Cardiac muscle cell (in vitro differentiated cells and primary cell): ENCODE measurements around the gene SLC5A7. TPM values are rescaled to one million over a fixed set of nuclear protein-coding genes. Genes with fewer than 3 reads are reported as not detected.

Source experiments
- DNase-seq, 2 donors: peaks; one replicate each; pipeline versions ENCODE4 v3.0.0 to v3.0.0-alpha.2; 2010 to 2017; ENCODE audit warnings: low read depth in 1 of 2, low spot score in 1 of 2
- H3K27ac ChIP-seq: fragments of 200-600 bp; sonication (generic); 2 replicates; pipeline ENCODE4 v1.5.1; 2016
- H3K27me3 ChIP-seq: fragments of 200-600 bp; sonication (generic); 2 replicates; pipeline ENCODE4 v1.6.0; 2016; ENCODE audit warnings: control low read depth
- H3K36me3 ChIP-seq: fragments of 200-600 bp; sonication (generic); 2 replicates; pipeline ENCODE4 v1.5.1; 2016; ENCODE audit warnings: control low read depth
- H3K4me1 ChIP-seq: fragments of 200-600 bp; sonication (generic); 2 replicates; pipeline ENCODE4 v1.8.1; 2017; ENCODE audit warnings: low read depth, mild to moderate bottlenecking, mixed run types
- H3K4me3 ChIP-seq: fragments of 200-600 bp; sonication (generic); 2 replicates; pipeline ENCODE4 v1.5.1; 2016; ENCODE audit warnings: mild to moderate bottlenecking
- H3K9me3 ChIP-seq: fragments of 200-600 bp; sonication (generic); 2 replicates; pipeline ENCODE4 v1.5.1; 2017; ENCODE audit warnings: low read depth, mild to moderate bottlenecking, control low read depth
- polyA plus RNA-seq: library from polyadenylated mRNA; unstranded; fragments of >200 nt; fragmentation: Nextera tagmentation; extraction: Ambion mirVana; gene quantifications from 2 replicates; pipeline ENCODE4 v1.2.1, GENCODE V29; 2016
- total RNA-seq: library from RNA; depleted of rRNA; stranded (reverse); fragments of >200 nt; gene quantifications from 2 replicates; pipeline ENCODE4 v1.2.3, GENCODE V29; 2016
- TF ChIP-seq, protein P1 (sequence below): IDR thresholded peaks from 2 replicates; pipeline ENCODE4 v1.5.1; 2012; ENCODE audit warnings: low read depth, mild to moderate bottlenecking, low read length

The SLC5A7 gene
- total and polyA plus RNA-seq, 2 experiments from 2014 or later: 0.06 TPM; not detected in 1

DNA sequence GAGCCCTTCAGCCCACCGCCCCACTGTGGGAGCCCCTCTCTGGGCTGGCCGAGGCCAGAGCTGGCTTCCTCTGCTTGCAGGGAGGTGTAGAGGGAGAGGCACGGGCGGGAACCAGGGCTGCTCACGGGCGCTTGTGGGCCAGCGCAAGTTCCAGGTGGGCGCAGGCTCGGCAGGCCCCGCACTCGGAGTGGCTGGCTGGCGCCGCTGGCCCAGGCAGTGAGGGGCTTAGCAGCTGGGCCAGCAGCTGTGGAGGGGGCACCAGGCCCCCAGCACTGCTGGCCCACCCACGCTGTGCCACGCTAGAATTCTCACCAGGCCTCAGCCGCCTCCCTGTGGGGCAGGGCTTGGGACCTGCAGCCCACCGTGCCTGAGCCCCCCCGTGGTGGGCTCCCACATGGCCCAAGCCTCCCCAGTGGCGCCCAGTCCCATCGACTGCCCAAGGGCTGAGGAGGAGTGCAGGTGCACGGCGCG is 45.2 kb downstream of the SLC5A7 start:
- H3K4me1 ChIP-seq: no peaks in the 10 kb centered on the region
- no peak overlapping the region for H3K27ac ChIP-seq
- H3K9me3 ChIP-seq: no peaks in the 10 kb centered on the region
- DNase-seq: no peak
- no peaks in the 10 kb centered on the region for H3K36me3 ChIP-seq
- no peaks in the 10 kb centered on the region for H3K27me3 ChIP-seq
- no peak overlapping the region for H3K4me3 ChIP-seq
- TF ChIP-seq, protein P1, sequence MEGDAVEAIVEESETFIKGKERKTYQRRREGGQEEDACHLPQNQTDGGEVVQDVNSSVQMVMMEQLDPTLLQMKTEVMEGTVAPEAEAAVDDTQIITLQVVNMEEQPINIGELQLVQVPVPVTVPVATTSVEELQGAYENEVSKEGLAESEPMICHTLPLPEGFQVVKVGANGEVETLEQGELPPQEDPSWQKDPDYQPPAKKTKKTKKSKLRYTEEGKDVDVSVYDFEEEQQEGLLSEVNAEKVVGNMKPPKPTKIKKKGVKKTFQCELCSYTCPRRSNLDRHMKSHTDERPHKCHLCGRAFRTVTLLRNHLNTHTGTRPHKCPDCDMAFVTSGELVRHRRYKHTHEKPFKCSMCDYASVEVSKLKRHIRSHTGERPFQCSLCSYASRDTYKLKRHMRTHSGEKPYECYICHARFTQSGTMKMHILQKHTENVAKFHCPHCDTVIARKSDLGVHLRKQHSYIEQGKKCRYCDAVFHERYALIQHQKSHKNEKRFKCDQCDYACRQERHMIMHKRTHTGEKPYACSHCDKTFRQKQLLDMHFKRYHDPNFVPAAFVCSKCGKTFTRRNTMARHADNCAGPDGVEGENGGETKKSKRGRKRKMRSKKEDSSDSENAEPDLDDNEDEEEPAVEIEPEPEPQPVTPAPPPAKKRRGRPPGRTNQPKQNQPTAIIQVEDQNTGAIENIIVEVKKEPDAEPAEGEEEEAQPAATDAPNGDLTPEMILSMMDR: no peak

DNA sequence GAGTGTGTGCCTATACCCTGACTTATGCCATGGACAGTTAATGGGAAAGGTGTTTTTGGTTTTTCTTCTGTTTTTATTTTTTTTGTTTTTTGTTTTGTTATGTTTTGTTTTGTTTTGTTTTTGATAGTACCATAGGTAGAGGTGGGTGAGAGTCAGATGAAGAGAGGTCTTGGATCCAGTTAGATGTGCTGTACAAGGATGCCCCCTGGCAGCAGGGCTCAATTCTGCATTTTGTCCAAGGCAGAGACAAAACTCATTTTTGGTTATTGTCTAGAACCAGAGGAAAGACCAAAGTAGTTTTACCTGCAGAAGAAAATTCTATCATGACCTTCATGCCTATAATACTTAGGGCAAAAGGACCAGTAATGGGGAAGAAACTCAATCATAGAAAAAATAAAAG is 48.5 kb downstream of the SLC5A7 start:
- Histone ChIP-seq H3K4me3 (no peak overlapping the region), H3K4me1 (no peaks in the 10 kb centered on the region), H3K27me3 (no peaks in the 10 kb centered on the region), H3K9me3 (no peaks in the 10 kb centered on the region), H3K27ac (no peak overlapping the region), H3K36me3 (no peaks in the 10 kb centered on the region)
- DNase-seq: no peak
- TF ChIP-seq, protein P1: no peak

DNA sequence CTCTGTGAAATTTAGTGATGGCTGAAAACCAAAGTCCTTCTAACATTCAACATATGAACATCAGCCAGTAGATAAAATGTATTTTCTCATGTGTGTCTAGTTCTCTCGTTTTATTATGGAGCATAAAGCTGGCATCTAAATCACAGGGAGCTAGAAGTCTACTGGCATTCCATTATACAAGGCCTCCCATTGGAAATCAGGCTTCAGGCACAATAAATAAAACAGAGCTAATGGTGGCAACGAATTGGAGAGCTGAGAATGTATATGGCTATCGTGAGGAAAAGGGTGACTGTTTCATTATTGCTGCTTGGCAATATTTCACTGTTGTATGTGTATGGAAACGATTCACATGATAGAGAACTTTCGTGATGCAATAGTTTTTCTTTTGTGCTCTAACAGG is 62.4 kb downstream of the SLC5A7 start:
- no peaks in the 10 kb centered on the region for H3K9me3 ChIP-seq
- TF ChIP-seq, protein P1: no peak
- H3K36me3 ChIP-seq: no peaks in the 10 kb centered on the region
- H3K27ac ChIP-seq: no peak overlapping the region
- no peak for DNase-seq
- H3K27me3 ChIP-seq: no peaks in the 10 kb centered on the region
- no peak overlapping the region for H3K4me3 ChIP-seq
- no peaks in the 10 kb centered on the region for H3K4me1 ChIP-seq

DNA sequence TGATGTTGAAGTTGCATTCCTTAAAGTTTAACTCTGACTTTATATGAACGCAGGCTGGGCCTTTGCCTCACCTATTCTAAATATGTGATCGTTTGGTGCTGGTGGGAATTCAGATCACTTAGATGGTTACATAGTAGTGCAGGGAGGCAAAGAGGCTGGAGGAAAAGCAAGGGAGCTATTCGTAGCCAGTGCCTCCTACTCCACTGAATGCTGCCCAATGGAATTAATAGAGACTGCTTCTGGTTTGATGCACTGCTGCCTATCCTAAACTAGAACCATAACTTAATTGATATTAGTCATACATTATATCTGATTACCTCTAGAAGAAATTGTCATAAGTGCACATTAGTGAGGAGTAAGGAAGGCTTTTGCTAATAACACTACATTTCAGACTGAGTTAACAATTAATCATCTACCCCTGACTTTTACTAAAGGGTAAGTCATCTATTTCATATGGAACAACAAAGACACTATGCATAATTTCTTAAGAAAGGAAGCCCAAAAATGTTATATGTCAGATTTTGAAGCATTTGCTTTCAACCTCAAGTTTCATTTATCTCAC is 72.3 kb downstream of the SLC5A7 start:
- Histone ChIP-seq H3K27me3 (no peaks in the 10 kb centered on the region), H3K27ac (no peak overlapping the region), H3K4me3 (no peak overlapping the region), H3K9me3 (no peaks in the 10 kb centered on the region), H3K36me3 (no peaks in the 10 kb centered on the region), H3K4me1 (no peaks in the 10 kb centered on the region)
- DNase-seq: no peak
- TF ChIP-seq, protein P1: no peak

DNA sequence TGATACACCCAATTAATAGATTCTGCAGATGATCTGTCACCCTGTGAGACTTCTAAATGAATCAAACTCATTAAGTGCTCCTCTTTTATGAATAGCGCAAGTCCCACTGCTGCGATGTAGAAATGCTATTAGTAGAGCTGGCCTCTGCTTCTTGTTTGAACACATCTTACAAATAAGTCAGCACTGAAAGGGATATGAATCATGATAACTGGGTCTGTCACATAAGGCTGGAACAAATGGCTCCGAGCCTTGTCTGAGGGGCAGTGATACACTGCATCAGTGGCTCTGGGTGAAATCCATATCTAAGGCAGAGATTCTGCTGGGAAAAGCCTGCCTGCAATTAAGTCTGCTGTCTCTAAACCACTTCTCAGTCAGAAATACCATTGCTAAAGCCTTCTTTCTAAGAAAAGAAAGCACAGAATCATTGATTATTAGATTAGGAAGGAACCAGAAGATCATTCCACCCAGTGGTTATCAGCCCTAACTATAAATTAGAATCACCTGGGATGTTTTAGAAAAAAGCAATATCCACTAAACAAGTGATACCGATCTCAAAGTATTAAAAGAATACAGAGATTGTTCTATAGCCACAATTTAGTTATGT is 75.2 kb downstream of the SLC5A7 start:
- no peak overlapping the region for H3K27ac ChIP-seq
- TF ChIP-seq, protein P1: no peak
- no peaks in the 10 kb centered on the region for H3K36me3 ChIP-seq

More for the DNA sequence above, 75.2 kb downstream of the SLC5A7 start:
- Histone ChIP-seq H3K9me3 (no peaks in the 10 kb centered on the region), H3K4me3 (no peak overlapping the region), H3K4me1 (no peaks in the 10 kb centered on the region), H3K27me3 (no peaks in the 10 kb centered on the region)
- no peak for DNase-seq

Other genes starting within 250 kb of the SLC5A7 start
- gene RGPD4, start 159.6 kb upstream of the SLC5A7 start, total RNA-seq: not detected in 2 replicates
- not detected in 2 replicates for gene RGPD4, start 159.6 kb upstream of the SLC5A7 start, polyA plus RNA-seq